ENCODE data around the gene ADGRB2.

The ADGRB2 gene

DNA sequence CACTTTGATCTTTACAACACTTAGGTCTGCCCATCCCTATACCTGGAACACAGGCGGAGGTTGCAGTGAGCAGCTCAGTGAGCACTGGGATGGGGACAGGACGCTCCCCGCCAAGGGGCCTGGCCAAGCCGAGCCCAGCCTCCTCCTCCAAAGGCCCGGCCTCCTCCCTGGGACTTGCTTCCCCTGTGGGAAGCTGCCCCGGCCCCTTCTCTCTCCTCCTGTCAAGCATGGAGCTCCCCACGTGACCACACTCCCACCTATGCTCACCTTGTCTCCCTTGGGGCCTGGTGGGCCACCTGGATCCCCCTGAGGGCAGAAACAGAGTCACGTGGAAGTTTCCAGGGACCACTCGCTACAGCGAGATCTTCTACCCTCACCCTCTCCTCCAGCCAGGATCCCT, 73.2 kb downstream of the ADGRB2 start:
- no peak overlapping the region for H3K4me3 ChIP-seq (ENCODE audit: low read depth, low read length)
- no peak for DNase-seq
- H3K36me3 ChIP-seq = no peaks in the 10 kb centered on the region
- TF ChIP-seq, protein P1, sequence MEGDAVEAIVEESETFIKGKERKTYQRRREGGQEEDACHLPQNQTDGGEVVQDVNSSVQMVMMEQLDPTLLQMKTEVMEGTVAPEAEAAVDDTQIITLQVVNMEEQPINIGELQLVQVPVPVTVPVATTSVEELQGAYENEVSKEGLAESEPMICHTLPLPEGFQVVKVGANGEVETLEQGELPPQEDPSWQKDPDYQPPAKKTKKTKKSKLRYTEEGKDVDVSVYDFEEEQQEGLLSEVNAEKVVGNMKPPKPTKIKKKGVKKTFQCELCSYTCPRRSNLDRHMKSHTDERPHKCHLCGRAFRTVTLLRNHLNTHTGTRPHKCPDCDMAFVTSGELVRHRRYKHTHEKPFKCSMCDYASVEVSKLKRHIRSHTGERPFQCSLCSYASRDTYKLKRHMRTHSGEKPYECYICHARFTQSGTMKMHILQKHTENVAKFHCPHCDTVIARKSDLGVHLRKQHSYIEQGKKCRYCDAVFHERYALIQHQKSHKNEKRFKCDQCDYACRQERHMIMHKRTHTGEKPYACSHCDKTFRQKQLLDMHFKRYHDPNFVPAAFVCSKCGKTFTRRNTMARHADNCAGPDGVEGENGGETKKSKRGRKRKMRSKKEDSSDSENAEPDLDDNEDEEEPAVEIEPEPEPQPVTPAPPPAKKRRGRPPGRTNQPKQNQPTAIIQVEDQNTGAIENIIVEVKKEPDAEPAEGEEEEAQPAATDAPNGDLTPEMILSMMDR (IDR thresholded peaks at IDR 0.05; ENCODE audit: low read depth, low read length) = no peak
- no peaks in the 10 kb centered on the region for H3K9me3 ChIP-seq
- no peaks in the 10 kb centered on the region for H3K4me1 ChIP-seq
- no peaks in the 10 kb centered on the region for H3K27me3 ChIP-seq

DNA sequence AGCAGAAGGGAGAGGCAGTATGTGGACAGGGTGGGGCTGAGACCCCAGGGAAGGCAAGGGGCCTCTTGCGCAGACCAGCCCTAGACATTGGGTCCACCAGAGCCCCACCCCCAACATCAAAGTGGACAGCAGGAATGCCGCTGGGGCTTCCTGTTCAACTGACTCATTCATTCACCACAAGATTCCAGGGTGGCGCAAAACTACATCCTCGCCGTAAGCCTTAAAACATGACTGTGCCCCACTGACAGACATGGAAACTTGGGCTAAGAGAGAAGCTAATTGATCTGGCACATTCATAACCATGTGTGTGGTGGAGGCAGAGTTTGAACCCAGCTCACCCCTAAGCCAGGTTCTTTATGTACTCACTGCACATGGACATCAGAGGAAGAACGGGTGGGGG, 74.3 kb downstream of the ADGRB2 start:
- Histone ChIP-seq H3K27me3 (no peaks in the 10 kb centered on the region), H3K4me3 (ENCODE audit: low read depth, low read length) (no peak overlapping the region), H3K4me1 (no peaks in the 10 kb centered on the region), H3K36me3 (no peaks in the 10 kb centered on the region), H3K9me3 (no peaks in the 10 kb centered on the region)
- DNase-seq = no peak
- TF ChIP-seq, protein P1 (IDR thresholded peaks at IDR 0.05; ENCODE audit: low read depth, low read length) = no peak

DNA sequence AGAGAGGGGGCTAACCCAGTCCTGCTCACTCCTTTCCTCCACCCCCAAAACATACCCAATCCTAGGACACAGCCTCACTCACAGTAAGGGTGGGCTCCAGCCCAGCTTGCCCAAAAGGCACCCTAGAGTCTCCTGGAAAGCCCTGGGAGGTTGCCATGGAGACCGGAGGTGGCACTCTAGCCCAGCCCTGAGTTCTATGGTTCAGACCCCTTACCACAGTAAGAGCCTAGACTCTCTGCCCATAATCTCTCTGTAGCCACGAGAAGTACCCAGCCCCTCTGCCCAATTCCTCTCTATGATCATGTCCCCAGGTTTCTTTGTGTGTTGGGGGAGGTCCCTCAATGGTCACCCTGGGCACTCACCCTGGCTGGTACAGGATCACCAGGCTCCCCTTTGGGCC, 74.8 kb downstream of the ADGRB2 start:
- no peaks in the 10 kb centered on the region for H3K36me3 ChIP-seq
- TF ChIP-seq, protein P1 (IDR thresholded peaks at IDR 0.05; ENCODE audit: low read depth, low read length) = no peak

DNA sequence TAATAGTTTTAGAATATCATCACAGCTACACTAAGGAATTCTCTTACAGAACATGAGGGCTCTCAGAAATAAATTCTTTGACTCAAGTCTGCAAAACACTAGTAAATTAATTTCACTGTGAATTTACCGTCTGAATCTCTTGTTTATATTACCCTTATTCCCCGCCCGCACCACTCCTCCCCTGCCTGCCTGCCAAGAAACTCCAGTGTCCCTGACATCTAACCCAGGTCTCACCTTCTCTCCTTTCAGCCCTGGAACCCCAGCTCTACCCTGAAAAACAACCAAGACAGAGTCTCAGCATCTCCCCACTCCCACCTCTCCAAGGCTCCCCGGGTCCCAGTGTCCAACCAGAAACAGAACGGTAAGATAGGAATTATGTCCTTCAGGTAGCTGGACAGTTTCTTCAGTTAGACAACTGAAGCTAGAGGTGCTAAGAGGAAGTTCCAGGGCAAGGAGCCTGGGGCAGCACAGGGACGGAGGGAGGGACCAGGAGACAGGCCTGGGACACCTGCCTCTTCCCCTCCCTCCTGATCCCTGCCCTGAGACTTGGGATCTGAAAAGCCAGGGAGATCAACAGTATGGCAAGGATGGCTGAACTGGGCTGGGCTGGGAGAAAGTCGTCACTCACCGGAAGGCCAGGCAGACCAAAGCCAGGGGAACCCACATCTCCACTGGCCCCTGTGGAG, 75.8 kb downstream of the ADGRB2 start:
- TF ChIP-seq, protein P1 (IDR thresholded peaks at IDR 0.05; ENCODE audit: low read depth, low read length) = no peak
- H3K4me3 ChIP-seq (ENCODE audit: low read depth, low read length) = no peak overlapping the region
- H3K9me3 ChIP-seq = no peaks in the 10 kb centered on the region
- no peaks in the 10 kb centered on the region for H3K27me3 ChIP-seq
- H3K4me1 ChIP-seq = no peaks in the 10 kb centered on the region
- H3K36me3 ChIP-seq = no peaks in the 10 kb centered on the region
- no peak for DNase-seq

More for the DNA sequence above, 74.8 kb downstream of the ADGRB2 start:
- Histone ChIP-seq H3K9me3 (no peaks in the 10 kb centered on the region), H3K4me1 (no peaks in the 10 kb centered on the region), H3K27me3 (no peaks in the 10 kb centered on the region), H3K4me3 (ENCODE audit: low read depth, low read length) (no peak overlapping the region)
- no peak for DNase-seq

DNA sequence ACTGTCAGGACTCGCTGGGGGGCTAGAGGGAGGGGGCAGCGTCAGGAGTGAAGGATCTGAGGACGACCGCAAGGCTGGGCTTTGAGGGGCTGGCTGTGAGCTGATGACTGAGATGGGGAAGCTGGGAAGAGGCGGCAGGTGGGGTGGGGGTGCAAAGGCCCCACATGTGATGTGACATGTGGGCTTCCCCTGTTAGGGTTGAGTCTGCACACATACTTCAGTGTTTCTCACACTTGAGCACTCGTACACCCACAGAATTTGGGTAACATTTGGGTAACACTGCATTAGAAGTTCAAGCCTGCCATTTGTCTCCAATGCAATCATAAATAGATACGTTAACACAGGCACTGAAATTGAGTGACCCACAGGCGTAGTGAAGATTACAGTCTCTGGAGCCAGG, 76.5 kb downstream of the ADGRB2 start:
- DNase-seq = no peak

DNA sequence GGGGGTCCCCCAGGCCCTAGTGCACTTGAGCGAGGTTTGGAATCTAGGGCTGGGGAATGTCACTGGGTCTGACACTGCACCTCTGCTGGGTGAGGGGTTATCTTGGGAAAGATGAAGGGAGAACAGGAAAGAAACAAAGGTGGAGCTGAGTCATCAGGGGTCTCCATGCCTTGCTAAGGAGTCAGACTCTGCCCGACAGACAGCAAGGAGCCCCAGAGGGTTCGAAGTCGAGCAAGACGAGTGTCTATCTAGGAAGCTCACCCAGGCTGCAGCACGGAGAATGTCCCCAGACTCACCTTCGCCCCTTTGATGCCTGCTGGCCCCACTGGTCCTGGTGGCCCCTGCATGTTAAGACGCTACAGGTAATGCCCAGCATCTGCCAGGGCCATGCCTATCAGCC, 78.3 kb downstream of the ADGRB2 start:
- no peaks in the 10 kb centered on the region for H3K4me1 ChIP-seq
- no peak for DNase-seq
- no peaks in the 10 kb centered on the region for H3K9me3 ChIP-seq
- H3K4me3 ChIP-seq (ENCODE audit: low read depth, low read length) = no peak overlapping the region
- H3K27me3 ChIP-seq = no peaks in the 10 kb centered on the region
- TF ChIP-seq, protein P1 (IDR thresholded peaks at IDR 0.05; ENCODE audit: low read depth, low read length) = no peak
- no peaks in the 10 kb centered on the region for H3K36me3 ChIP-seq

More for the DNA sequence above, 76.5 kb downstream of the ADGRB2 start:
- Histone ChIP-seq H3K36me3 (no peaks in the 10 kb centered on the region), H3K9me3 (no peaks in the 10 kb centered on the region), H3K4me1 (no peaks in the 10 kb centered on the region), H3K27me3 (no peaks in the 10 kb centered on the region), H3K4me3 (ENCODE audit: low read depth, low read length) (no peak overlapping the region)
- TF ChIP-seq, protein P1 (IDR thresholded peaks at IDR 0.05; ENCODE audit: low read depth, low read length) = no peak
